NCI-H748 treated with DMSO at 0.1 percent for 48 hours (cell line): ENCODE data around the gene CDRT4.

Source experiments
- DNase-seq: peaks from one replicate; lab custom pipeline; 2025; lab: John Stamatoyannopoulos, UW

CDRT4 gene

GRCh38 chr17:15431766-15432165 lies 35.7 kb downstream of the CDRT4 start:
- DNase-seq = no peak

GRCh38 chr17:15431196-15431595 lies 36.2 kb downstream of the CDRT4 start:
- no peak for DNase-seq

- DNase-seq = no peak
Measured at GRCh38 chr17:15424521-15424920, 42.9 kb downstream of the CDRT4 start.

GRCh38 chr17:15422392-15422965 lies 44.9 kb downstream of the CDRT4 start:
- DNase-seq = no peak

GRCh38 chr17:15418781-15419180 lies 48.6 kb downstream of the CDRT4 start:
- DNase-seq = no peak

- DNase-seq = no peak
Measured at GRCh38 chr17:15414532-15415306, 52.7 kb downstream of the CDRT4 start.

- no peak for DNase-seq
Measured at GRCh38 chr17:15413101-15413771, 54.2 kb downstream of the CDRT4 start.

- no peak for DNase-seq
Measured at GRCh38 chr17:15412606-15413005, 54.8 kb downstream of the CDRT4 start.

- DNase-seq = no peak
Measured at GRCh38 chr17:15411384-15412198, 55.8 kb downstream of the CDRT4 start.

GRCh38 chr17:15409721-15410250 lies 57.6 kb downstream of the CDRT4 start:
- DNase-seq = no peak

- DNase-seq = no peak
Measured at GRCh38 chr17:15408803-15409202, 58.6 kb downstream of the CDRT4 start.

GRCh38 chr17:15406081-15406480 lies 61.3 kb downstream of the CDRT4 start:
- DNase-seq = no peak

GRCh38 chr17:15405058-15405415 lies 62.4 kb downstream of the CDRT4 start:
- no peak for DNase-seq

- DNase-seq = no peak
Measured at GRCh38 chr17:15404106-15405057, 63.0 kb downstream of the CDRT4 start.

- DNase-seq = no peak
Measured at GRCh38 chr17:15403276-15403939, 64.0 kb downstream of the CDRT4 start.

GRCh38 chr17:15399443-15399842 lies 68.0 kb downstream of the CDRT4 start:
- DNase-seq = no peak

GRCh38 chr17:15398736-15399331 lies 68.6 kb downstream of the CDRT4 start:
- no peak for DNase-seq

GRCh38 chr17:15398291-15398690 lies 69.1 kb downstream of the CDRT4 start:
- no peak for DNase-seq

- DNase-seq = no peak
Measured at GRCh38 chr17:15397620-15398019, 69.8 kb downstream of the CDRT4 start.

- DNase-seq = no peak
Measured at GRCh38 chr17:15395091-15395490, 72.3 kb downstream of the CDRT4 start.
